T1000 (cell line): ENCODE measurements around the gene NFIC.
A peak's percentile ranks its signal among the peaks of the same experiment; 100 is the strongest.
"Not testable (repeated sequence)": the region's sequence is repeated elsewhere in the genome, so short reads cannot be mapped to it uniquely, and the experiment has no call there.

ENCODE experiments used
- DNase-seq: peaks from one replicate; lab custom pipeline; 2025; ENCODE audit warnings: mixed read lengths; lab: John Stamatoyannopoulos, UW

The NFIC gene

GRCh38 chr19:3373971-3374368 lies 7.6 kb downstream of the NFIC start:
- DNase-seq: no peak

DNA sequence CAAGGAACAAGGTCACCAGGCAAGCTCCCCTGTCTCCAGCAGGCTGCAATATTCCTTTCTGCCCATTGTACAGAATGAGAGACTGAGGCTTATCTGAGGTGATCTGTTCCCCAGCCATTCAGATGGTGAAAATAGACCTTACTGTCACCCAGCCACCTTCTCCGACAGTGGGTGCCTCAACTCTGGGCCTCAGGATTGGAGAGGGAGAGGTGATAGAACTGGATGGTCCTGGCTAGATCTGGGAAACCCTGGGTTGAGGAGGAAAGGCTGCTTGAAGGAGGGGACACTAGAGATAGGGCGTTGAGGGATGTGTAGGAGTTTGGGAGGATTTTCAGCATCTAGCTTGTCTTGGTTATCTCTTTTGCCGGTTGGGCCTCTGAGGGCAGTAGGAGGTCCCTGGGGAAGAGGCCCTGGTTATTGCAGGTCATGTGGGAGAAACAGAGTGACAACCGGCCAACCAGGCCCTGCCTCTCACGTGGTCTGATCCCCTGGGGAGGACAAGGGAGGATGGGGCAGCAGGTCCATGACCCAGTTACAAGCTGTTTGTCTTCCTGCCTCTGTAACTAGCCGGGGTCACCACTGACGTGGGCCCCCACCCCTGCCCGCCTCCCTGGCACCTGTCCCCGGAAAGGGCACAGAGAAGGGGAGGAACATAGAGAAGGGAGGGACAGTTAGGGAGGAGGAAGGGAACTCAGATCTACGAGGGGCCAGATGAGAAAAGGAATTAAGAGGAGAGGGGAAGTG lies 8.2 kb downstream of the NFIC start:
- DNase-seq: no peak

DNA sequence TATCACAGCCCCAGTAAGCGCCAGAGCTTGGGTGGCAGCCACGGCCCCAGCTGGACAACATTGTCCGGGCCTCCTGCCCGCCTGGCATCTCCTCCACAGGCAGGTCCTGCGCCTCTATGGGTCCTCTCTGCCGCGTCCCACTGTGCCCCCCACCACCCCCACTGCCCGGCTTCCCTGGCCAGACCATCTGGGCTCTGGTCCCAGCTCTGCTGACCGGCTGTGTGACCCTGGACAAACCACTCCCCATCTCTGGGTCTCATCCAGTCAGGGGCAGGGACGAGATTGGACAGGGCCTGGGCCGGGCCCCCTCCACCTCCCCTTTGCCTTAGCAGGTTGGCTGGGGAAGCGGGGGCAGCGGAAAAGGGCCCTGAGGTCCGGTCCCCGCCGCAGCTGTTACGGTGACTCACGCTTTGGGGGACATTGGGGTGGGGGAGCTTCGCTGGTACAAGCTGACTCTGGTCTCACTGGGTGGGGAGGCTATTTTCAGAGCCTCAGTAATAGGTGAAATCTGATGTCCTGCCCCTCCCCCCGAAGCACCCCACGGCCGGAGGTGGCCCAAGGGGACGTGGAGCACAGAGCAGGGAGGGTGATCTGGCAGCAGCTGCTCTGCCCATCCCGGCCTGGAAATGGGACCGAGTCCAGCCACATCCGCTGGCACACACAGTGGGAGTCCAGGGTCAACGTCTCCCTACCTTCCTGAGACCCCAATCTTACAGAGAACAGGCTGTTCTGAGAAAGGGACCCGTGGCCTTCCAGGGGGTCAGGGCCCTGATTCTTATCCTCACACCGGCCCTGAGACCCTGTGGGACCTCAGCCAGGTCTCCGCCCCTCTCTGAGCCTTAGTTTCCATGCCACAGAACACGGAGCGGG lies 9.1 kb downstream of the NFIC start:
- no peak for DNase-seq

GRCh38 chr19:3376091-3376455 lies 9.7 kb downstream of the NFIC start:
- not testable (repeated sequence) for DNase-seq

GRCh38 chr19:3378352-3379150 lies 12.2 kb downstream of the NFIC start:
- no peak for DNase-seq

DNA sequence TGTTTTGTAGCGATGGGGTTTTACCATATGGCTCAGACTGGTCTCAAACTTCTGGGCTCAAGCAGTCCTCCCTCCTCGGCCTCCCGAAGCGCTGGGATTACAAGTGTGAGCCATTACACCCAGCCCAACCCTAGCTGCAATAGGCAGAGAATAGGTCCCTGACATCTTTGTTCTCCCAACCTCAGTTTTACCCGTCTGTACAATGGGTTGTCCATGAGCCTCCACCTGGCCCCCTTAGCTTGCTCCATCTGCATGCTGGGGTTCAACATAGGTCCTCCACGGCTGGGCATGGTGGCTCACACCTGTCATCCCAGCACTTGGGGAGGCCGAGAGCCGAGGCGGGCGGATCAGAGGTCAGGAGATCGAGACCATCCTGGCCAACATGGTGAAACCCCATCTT lies 14.4 kb downstream of the NFIC start:
- DNase-seq: no peak

- no peak for DNase-seq
These were observed 15.5 kb downstream of the NFIC start for GRCh38 chr19:3381701-3382372.

- no peak for DNase-seq
These were observed 16.2 kb downstream of the NFIC start for GRCh38 chr19:3382460-3383100.

DNA sequence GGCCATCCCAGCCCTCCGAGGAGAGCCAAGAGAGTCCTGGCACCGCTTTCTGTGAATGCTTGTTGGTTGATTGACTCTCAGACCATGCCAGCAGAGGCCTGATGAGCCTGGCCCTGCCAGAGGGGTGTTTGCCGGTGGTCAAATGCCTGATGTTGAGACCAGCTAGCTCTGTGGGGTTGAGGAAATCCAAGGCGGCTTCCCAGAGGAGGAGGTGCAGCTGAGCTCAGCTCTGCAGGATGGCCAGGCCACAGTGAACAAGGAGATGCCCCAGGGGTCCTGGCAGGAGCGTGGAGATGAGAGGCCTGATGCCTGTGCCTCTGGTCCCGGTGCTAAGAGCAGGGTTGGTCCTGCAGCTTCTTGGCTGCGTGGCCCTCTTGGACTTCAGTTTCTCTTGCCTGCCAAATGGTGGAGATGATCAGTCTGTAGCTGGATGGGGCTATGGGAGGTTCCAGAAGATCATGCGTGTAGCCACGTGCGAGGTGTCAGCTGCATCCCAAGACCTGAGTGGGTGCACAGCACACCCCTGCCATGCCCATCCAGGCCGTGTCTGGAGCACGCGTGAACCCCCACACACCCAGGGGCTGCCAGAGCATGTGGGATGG lies 16.8 kb downstream of the NFIC start:
- no peak for DNase-seq

GRCh38 chr19:3386447-3387234 lies 20.3 kb downstream of the NFIC start:
- DNase-seq: no peak

DNA sequence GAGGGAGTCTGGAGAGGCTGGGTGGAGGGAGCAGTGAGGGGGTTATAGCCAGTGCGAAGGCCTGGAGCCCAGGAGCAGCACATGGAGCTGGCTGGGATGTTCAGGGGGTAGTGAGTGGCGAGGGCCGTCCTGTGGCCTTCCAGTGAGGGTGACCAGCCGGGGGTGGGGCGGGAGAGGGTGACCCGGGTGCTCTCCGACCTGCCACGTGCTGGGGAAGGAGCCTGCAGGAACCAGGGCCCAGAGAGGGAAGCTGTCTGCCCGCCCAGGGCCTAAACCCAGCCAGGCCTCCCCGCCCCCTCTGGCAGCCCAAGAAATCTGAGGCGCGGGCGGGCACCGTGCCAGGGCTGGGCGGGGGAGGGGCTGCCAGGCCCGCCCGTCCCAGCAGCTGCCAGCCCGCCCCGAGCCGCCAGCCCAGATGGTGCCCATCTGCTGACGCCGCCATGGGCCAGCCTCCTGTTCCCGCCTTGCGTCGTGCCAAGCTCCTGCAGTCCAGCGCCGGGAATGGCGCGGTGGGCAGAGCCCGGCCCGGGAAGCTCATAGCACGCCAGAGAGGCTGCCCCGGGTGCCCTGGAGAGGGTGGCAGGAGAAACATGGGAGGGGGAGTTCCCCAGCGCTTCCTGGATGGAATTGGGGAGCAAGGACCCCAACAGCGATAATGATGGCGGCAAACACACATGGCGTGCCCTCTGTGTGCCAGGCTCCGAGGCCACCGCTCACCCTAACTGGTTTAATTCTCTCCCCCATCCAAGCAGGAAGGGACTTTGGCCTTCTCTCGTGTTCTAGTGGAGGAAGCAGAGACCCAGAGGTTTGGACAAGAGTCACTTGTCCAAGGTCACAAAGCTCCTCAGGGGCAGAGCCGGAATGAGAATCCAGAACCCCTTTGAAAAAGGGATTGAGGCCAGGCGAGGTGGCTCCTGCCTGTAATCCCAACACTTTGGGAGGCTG lies 21.5 kb downstream of the NFIC start:
- DNase-seq: peak; percentile 47

GRCh38 chr19:3389446-3389778 lies 23.0 kb downstream of the NFIC start:
- no peak for DNase-seq

DNA sequence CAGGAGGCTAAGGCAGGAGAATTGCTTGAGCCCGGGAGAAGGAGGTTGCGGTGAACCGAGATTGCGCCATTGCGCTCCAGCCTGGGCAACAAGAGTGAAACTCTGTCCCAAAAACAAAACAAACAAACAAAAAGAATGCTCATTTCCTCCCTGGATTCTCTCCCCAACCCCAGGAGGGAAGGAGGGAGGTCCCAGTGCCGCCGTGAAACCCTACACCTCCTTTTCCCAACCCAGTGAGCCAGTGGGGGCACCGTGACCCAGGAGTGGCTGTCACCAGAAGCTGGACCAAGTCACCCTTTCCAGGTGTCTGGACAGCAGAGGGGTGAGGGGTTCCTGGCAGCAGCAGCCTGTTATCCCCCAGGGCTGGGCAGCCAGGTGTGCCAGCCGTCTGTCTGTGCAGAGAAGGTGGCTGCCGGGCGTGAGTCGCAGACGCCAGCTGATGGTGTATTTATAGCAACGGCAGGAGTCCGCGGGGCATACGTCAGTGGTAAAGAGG lies 23.5 kb downstream of the NFIC start:
- DNase-seq: no peak

DNA sequence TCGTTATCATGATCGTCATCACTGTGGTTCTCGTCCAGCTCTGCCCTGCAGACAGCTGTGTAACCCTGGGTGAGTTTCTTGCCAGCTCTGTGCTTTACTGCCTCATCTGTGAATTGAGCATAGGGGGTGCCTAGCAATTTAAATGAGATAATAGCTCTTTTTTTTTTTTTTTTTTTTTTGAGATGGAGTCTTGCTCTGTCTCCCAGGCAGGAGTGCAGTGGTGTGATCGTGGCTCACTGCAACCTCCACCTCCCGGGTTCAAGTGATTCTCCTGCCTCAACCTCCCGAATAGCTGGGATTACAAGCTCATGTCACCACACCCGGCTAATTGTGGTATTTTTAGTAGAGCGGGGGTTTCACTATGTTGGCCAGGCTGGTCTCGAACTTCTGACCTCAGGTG lies 25.5 kb downstream of the NFIC start:
- DNase-seq: not testable (repeated sequence)

DNA sequence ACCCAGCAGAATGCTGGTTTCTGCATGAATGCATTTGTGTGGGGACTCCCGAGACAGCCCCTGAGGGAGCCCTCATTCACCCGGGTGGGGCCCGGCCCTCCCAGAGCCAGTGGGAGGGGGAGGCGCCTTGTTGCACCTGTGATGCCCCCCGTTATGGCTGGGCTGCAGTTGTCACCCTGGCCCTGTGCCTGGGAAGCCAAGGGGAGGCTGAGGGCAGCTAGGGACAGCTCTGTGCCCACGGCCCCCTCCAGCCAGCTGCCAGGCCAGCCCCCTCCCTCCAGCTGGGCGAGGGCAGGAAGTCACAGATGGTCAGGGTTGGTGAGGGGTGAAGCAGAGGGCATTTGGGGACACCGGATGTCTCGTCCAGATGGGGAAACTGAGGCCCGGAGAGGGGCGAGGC lies 26.1 kb downstream of the NFIC start:
- no peak for DNase-seq

- DNase-seq: no peak
These were observed 30.5 kb downstream of the NFIC start for GRCh38 chr19:3396881-3397265.

DNA sequence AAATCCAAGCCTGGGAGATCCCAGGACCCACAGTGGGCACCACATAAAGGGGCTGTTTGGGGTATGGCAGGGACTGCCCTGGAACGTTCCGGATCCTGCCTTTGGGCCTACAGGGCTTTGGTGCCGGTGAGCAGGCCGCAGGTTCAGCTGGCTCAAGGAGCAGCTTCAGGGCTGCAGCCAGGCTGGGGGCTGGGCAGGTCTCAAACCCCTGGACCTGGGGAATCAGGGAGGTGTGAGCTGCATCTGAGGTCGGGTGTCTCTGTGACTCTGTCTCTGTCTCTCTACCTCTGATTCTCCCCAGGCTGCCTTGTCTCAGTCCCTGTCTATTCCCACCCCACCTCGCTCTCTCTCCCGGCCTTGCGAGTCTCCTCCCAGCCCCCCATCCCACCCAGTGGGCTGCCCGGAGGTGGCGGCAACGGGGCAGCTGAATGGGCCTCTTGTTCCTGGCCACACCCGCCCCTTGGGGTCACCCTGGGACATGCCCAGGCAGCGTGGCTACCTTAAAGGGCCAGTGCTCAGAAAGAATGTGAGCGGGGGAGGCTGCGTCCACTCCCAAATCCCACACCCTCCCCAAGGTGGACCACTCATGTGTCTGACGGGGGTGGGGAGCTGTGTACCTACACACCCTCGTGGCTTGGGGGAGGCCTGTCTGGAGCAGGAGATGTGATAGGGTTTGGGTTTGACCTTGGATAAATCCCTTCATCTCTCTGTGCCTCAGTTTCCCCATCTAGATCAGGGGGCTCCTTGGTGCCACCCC lies 31.1 kb downstream of the NFIC start:
- no peak for DNase-seq
